GM18868 (cell line): ENCODE data around the gene STK32C.

ENCODE experiments used
- ATAC-seq: cut with Tn5 transposase; IDR thresholded peaks from one replicate; pipeline ENCODE4 v1.9.1; 2021; ENCODE audit warnings: mild to moderate bottlenecking, moderate library complexity; ENCODE audit not compliant: unreplicated experiment

The STK32C gene

DNA sequence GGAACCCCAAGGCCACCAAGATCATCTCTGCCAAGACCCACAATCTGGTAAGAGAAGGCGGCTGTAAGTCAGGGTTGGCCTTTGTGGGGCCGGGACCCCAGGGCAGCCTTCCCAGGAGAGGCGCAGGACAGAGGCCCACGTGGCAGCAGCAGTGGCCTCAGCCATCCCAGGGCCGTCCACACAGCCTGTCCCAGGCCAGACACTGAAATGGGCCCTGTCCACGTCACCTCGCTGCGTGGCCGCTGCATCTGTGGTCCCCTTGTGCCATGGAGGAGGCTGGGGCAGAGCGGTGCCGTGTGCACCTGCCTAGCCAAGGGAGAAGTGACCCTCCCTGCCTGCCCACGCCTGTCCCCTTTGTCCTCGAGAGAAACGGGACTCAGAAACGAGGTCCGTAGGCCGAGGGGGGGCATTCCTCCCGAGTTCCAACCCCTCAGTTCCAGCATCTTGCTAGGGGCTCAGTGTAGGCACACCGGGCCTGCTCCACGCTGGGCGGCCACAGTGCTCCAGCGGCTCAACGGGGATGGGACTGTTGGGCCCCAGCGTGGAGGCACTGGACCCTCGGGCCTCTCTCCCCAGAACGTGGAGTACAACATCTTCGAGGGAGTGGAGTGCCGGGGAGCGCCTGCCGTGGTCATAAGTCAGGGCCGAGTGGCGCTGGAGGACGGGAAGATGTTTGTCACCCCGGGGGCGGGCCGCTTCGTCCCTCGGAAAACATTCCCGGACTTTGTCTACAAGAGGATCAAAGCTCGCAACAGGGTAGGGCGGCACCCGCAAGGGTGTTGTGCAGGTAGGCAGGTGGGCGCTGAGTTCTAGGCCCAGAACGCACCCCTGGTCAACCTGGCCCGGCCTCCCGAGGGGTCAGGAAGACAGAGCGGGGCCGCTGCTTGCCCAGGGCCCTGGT, 105.4 kb downstream of the STK32C start:
- ATAC-seq, result no peak

DNA sequence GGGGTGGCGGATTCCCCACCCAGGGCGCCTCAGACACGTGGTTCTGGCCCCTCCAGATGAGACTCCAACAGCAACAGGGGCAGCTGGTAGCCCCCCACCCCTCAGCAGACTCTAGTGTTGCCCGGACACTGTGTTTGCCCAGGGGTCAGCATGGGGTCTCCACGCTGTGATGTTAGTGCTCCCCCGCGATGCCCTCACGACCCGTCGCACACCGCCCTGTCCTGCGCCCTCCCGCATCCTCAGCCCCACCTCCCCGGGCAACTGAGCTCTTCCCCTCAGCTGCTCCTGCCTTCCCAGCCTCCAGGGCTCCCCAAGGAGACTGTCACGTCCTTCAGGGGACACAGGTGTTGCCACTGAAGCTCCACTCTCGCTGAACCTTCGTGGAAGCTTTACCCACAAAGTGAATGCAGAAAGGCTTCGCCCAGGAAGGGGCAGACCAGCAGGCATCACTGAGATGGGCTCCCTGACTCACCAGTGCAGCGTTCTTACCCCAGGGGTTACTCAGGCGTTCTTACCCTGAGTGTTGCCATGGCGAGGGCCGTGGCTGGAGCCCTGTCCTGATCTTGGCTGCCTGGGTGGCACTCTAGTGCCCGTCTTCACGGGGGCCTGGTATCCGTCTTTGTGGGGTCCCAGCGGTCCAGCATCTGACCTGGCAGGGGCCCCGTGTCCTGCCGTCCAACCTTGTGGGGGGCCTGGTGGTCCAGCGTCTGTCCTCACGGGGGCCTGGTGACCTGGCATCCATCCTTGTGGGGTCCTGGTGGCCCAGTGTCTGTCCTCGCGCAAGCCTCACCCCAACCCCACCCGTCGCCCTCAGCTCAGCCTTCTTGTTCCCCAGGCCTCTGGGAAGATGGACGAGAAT, 106.4 kb downstream of the STK32C start:
- ATAC-seq, result no peak

DNA sequence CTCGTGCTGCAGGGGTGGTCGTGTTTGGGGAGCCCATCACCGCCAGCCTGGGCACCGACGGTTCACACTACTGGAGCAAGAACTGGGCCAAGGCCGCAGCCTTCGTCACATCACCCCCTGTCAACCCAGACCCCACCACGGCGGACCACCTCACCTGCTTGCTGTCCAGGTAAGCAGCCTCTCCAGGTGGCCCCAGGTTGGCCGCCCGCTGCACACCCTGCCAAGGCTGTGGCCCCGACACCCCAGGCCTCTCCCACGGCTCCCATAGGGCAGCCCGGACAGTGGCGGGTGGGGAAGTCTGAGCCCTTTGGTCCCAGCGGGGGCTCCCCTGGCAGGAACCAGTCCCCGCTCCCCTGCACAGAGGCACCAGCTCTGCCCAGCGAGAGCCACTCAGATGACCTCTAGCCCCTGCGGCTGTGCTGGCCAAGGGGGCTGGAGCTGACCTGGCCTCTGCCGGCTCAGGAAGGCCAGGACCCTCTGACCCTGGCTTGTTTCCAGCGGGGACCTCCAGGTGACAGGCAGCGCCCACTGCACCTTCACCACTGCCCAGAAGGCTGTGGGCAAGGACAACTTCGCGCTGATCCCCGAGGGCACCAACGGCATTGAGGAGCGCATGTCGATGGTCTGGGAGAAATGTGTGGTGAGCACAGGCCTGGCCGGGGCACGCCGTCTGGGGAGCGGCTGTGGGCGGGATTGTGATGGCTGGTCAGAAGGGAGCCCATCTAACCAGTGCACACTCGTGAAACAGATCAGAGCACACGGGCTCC, 107.2 kb downstream of the STK32C start:
- no peak for ATAC-seq

GRCh38 chr10:132199854-132200311, 107.9 kb downstream of the STK32C start:
- no peak for ATAC-seq

- ATAC-seq, result no peak
Measured at GRCh38 chr10:132199268-132199853, 108.4 kb downstream of the STK32C start.

DNA sequence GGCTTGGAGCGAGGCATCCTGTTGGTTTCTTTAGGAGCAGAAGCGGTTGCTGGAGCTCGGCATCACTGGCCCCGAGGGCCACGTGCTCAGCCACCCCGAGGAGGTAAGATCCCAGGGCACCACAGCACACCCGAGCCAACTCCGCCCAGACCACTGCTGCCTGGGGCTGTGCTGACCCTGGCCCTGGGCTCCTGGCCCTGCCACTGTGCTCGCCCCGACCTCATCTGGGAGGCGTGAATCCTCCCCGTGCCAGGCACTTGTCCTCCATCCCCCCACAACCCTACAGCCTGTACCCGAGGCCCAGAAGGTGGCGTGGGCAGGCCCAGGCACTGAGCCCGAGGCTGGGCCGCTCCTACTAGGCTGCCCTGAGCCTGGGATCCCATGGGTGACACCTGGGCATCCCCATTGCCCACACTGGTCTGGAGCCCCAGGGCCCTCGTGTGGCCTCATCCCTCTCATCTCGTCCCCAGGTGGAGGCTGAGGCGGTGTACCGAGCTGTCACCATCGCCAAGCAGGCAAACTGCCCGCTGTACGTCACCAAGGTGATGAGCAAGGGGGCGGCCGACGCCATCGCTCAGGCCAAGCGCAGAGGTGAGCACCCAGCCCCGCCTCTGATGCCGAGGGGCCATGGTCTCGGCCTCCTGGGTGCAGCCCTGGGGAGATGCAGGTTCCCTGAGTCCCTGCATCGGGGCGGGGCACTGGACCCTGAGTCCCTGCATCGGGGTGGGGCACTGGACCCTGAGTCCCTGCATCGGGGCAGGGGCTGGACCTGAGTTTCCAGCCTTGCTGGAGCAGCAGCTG, 109.2 kb downstream of the STK32C start:
- ATAC-seq, result no peak

DNA sequence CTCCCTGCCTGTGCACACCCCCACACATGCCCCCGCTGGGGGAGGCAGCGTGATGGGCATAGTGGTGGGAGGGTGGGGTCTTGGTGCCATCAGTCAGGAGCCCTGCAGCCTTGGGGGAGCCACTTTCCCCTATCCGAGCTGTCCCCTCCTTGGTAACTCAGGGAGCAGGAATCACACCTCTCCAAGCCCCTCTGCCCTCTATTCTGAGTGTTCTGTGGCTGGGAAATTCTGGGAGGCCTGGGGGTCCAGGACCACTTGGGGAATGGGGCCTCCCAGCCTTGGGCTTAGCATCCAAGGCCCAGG, 109.7 kb downstream of the STK32C start:
- no peak for ATAC-seq

DNA sequence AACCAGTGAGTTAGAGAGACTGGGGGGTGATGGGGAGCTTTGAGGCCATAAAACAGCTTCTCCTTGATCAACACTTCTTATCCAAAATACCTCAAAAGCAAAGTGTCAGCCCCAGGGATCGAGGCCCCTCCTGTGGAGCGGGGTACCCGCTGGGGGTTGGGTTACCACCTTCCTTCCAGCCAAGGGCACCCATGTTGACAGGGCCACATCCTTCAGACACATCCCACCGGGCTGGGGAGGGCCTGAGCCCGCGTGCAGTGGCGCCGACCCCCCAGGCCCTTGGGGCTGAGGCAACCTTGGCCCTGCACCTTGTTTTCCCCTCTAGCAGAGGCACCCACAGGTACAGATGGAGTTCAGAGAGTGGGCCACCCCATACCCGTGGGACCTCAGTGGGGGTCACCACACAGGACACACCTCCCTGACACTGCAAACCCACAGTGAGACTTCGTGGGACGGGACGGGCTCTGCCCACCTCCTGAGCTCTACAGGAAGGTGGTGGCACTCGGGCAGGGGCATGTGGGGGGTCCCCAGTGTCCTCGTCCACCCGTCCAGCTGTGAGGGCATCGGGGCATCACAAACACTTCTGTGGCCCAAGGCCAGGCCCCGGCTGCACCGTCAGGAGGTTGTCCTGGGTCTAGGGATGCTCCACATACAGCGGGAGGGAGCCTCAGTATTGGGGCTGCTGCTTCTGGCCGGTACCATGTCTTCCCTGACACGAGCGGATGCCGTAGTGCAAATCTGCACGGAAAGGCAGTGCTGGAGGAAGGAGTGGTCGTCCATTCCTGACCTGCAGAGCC, 110.3 kb downstream of the STK32C start:
- no peak for ATAC-seq

GRCh38 chr10:132196178-132197113, 111.3 kb downstream of the STK32C start:
- no peak for ATAC-seq

DNA sequence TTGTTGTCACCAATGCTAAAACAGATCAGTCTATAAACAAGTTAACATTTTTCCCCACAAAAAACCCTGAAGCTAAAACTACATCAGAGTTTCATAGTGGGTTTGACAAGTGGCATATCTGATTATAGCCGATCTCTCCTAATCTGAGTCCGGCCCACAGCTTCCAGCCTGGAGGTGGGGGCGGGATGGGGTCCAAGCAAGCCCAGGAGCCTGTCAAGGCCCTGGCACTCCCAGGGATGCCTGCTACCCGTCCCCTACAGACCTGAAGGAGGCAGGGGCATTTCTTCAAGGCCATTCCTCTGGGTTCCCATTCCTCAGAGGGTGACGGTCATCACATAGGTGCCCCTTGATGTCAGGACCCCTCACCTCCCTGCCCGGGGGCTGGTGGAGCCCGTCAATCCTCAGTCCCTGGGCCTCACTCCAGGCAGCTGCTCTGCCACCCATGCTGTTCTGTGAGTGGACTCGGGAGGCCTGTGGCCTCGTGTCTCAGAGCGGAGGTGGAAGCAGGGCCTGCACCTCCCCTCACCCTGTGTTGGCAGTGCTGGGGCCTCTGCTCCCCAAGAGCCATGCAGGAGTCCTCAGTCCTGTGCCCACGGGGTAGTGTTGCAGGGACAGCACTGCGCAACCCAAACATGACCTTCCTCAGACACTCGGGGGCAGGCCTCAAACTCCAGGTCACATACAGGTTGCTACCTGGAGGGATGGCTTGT, 112.2 kb downstream of the STK32C start:
- no peak for ATAC-seq

GRCh38 chr10:132194726-132195125, 113.0 kb downstream of the STK32C start:
- no peak for ATAC-seq

- no peak for ATAC-seq
Measured at GRCh38 chr10:132193907-132194552, 113.7 kb downstream of the STK32C start.

GRCh38 chr10:132192991-132193665, 114.6 kb downstream of the STK32C start:
- ATAC-seq, result no peak

GRCh38 chr10:132192076-132192975, 115.4 kb downstream of the STK32C start:
- ATAC-seq, result no peak

DNA sequence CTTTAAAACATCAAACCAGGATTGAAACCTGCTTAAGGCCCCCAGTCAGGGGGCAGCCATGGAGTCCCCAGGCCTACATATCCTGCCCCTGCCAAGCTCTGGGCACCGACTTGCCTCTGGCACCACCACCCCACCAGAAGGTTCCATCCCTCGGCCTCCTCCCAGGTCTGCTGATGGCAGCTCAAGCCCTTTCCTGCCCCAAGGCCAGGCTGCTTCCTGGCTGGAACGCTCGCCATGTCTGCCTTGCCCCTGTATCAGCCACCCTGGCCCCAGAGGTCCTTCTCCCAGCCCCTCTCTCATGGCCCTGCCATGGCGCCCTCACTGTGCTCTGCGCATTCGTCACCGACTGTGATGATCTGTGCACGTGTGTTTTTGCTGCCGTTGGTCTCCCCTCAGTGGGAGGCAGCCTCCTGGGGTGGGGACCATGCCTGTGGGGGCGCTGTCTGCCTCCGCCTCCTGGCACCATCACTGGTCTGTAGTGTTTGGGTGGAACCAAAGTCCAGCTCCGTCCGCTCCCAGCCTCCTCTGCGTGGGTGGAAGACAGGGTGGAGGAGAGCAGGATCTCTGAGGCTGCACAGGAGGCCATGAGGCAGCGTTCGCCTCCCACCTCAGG, 117.8 kb downstream of the STK32C start:
- ATAC-seq, result no peak
